GM12878 (cell line): ENCODE data around the gene VSTM4.

Experiments used
- BMI1 ChIP-seq: fragments of 450-650 bp; IDR thresholded peaks from 2 replicates; pipeline ENCODE4 v1.6.1; 2016; ENCODE audit warnings: mild to moderate bottlenecking, moderate library complexity, borderline replicate concordance
- CBX3 ChIP-seq: fragments of 200-600 bp; sonication (generic); IDR thresholded peaks from 2 replicates; pipeline ENCODE4 v1.6.1; 2016; ENCODE audit warnings: low read depth, borderline replicate concordance
- CHD2 ChIP-seq: IDR thresholded peaks from 2 replicates; pipeline ENCODE4 v1.6.1; 2011; ENCODE audit warnings: low read depth, low read length, improper control_type of control experiment, borderline replicate concordance
- POLR2AphosphoS5 ChIP-seq: IDR thresholded peaks from 2 replicates; pipeline ENCODE4 v1.6.1; 2011; ENCODE audit warnings: mild to moderate bottlenecking, low read length, inconsistent platforms
- WRNIP1 ChIP-seq: IDR thresholded peaks from 2 replicates; pipeline ENCODE4 v1.6.1; 2011; ENCODE audit warnings: low read depth, low read length, improper control_type of control experiment, borderline replicate concordance
- TF ChIP-seq, protein P1 (sequence below), 3 experiments: IDR thresholded peaks in 2 of 3; conservative IDR thresholded peaks in 1 of 3; 2 replicates each; pipeline ENCODE4 v1.5.1; 2011; ENCODE audit warnings: low read depth in 3 of 3, low read length in 3 of 3, mild to moderate bottlenecking in 3 of 3, control low read depth in 2 of 3, moderate library complexity in 2 of 3, inconsistent platforms in 1 of 3, mixed read lengths in 1 of 3; ENCODE audit not compliant: control insufficient read depth in 2 of 3, insufficient read depth in 1 of 3; ENCODE audit errors: extremely low read depth in 1 of 3
- TF ChIP-seq, protein P2 (sequence below): fragments of 450-650 bp; IDR thresholded peaks from 2 replicates; pipeline ENCODE4 v1.6.1; 2017; ENCODE audit warnings: mild to moderate bottlenecking

DNA sequence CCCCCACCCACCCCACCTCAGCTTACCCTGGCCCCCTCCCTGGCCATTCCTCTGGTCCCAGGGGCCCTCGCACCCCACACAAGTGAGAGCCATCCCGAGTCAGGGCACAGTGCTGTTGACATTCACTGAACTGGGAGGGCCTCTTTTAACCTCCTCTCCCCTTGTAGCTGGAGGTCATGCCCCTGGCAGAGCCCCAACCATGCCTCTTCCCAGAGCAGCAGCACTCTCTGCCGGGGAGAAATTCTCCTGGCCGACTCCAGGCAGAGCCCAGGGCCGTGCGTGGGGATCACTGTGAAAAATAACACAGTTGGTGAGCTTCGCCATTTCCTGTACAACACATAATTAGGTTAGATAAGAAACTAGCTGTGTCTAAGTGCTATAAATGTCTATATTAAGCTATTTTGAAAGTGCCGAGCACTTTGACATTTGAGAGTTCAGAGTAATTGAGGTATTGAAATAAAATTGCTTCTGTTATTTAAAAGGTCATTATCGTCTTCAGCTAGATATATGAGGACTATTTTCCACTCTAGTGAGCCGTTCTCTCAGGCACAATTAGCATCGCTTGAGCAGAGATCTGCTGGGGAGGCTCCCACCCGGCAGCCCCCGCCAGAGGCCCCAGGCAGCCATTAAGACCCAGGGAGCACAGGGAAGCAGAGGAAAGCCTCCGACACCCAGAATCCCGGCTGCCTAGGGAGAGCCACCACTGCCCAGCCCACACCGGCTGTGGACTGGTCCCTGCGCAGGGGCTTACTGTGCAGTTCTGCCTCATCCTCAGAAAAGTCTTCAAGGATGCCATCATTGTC, 113.3 kb downstream of the VSTM4 start:
- TF ChIP-seq CHD2 (no peak), CBX3 (no peak), BMI1 (no peak), POLR2AphosphoS5 (no peak), WRNIP1 (no peak)
- TF ChIP-seq, protein P1, sequence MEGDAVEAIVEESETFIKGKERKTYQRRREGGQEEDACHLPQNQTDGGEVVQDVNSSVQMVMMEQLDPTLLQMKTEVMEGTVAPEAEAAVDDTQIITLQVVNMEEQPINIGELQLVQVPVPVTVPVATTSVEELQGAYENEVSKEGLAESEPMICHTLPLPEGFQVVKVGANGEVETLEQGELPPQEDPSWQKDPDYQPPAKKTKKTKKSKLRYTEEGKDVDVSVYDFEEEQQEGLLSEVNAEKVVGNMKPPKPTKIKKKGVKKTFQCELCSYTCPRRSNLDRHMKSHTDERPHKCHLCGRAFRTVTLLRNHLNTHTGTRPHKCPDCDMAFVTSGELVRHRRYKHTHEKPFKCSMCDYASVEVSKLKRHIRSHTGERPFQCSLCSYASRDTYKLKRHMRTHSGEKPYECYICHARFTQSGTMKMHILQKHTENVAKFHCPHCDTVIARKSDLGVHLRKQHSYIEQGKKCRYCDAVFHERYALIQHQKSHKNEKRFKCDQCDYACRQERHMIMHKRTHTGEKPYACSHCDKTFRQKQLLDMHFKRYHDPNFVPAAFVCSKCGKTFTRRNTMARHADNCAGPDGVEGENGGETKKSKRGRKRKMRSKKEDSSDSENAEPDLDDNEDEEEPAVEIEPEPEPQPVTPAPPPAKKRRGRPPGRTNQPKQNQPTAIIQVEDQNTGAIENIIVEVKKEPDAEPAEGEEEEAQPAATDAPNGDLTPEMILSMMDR (IDR thresholded peaks at IDR 0.05 in 2 of 3, conservative IDR thresholded peaks at IDR 0.05 in 1 of 3; ENCODE audit: control insufficient read depth in 2 of 3, extremely low read depth in 1 of 3, insufficient read depth in 1 of 3, low read depth in 3 of 3, low read length in 3 of 3): no peak
- TF ChIP-seq, protein P2, sequence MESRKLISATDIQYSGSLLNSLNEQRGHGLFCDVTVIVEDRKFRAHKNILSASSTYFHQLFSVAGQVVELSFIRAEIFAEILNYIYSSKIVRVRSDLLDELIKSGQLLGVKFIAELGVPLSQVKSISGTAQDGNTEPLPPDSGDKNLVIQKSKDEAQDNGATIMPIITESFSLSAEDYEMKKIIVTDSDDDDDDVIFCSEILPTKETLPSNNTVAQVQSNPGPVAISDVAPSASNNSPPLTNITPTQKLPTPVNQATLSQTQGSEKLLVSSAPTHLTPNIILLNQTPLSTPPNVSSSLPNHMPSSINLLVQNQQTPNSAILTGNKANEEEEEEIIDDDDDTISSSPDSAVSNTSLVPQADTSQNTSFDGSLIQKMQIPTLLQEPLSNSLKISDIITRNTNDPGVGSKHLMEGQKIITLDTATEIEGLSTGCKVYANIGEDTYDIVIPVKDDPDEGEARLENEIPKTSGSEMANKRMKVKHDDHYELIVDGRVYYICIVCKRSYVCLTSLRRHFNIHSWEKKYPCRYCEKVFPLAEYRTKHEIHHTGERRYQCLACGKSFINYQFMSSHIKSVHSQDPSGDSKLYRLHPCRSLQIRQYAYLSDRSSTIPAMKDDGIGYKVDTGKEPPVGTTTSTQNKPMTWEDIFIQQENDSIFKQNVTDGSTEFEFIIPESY: no peak
